K562 (cell line): ENCODE results near the gene SRRM5. TPM values are rescaled to one million over a fixed set of nuclear protein-coding genes. Genes with fewer than 3 reads are reported as not detected.

ENCODE experiments used
- ADNP ChIP-seq: fragments of 200-800 bp; sonication (Bioruptor generic); IDR thresholded peaks from 2 replicates; pipeline ENCODE4 v1.6.1; 2016; ENCODE audit warnings: missing genetic modification characterization, missing compliant biosample characterization
- CBX1 ChIP-seq: sonication (generic); IDR thresholded peaks from 2 replicates; pipeline ENCODE4 v1.6.1; 2016; ENCODE audit warnings: antibody characterized with exemption, low read depth, mild to moderate bottlenecking
- KDM1A ChIP-seq, 2 experiments: fragments of 450-650 bp; IDR thresholded peaks; 2 replicates each; pipeline ENCODE4 v1.6.1; 2016; ENCODE audit warnings: mild to moderate bottlenecking in 2 of 2
- KDM4B ChIP-seq, 2 experiments: fragments of 450-650 bp in 1 of 2; sonication (generic) in 1 of 2; IDR thresholded peaks; 2 replicates each; pipeline ENCODE4 v1.6.1; 2016 to 2017; ENCODE audit warnings: borderline replicate concordance in 2 of 2, antibody characterized with exemption in 1 of 2, low read depth in 1 of 2, mild to moderate bottlenecking in 1 of 2
- KLF1 ChIP-seq: fragments of 450-650 bp; IDR thresholded peaks from 2 replicates; pipeline ENCODE4 v1.6.1; 2016; ENCODE audit warnings: missing genetic modification characterization, missing compliant biosample characterization
- KLF13 ChIP-seq: fragments of 450-650 bp; IDR thresholded peaks from 2 replicates; pipeline ENCODE4 v1.6.1; 2016; ENCODE audit warnings: missing genetic modification characterization, low read depth, mild to moderate bottlenecking, missing compliant biosample characterization, moderate library complexity, borderline replicate concordance
- MED1 ChIP-seq: sonication (generic); formaldehyde crosslinking; IDR thresholded peaks from 2 replicates; pipeline ENCODE4 v1.8.1; 2023; ENCODE audit warnings: missing genetic modification reagents, borderline replicate concordance
- PHB ChIP-seq: fragments of 250-450 bp; sonication (Bioruptor Pico); IDR thresholded peaks from 2 replicates; pipeline ENCODE4 v1.5.0; 2021
- SMAD2 ChIP-seq: fragments of 150-350 bp; IDR thresholded peaks from 2 replicates; pipeline ENCODE4 v1.6.1; 2014; ENCODE audit warnings: low read depth, mild to moderate bottlenecking, low read length
- SRSF7 ChIP-seq: fragments of 200-400 bp; formaldehyde crosslinking; optimal IDR thresholded peaks from 2 replicates; pipeline ENCODE3; 2017; ENCODE audit warnings: mild to moderate bottlenecking, low read depth, low read length
- STAT5B ChIP-seq: fragments of 250-450 bp; sonication (Bioruptor Pico); IDR thresholded peaks from 2 replicates; pipeline ENCODE4 v1.8.0; 2021; ENCODE audit warnings: mild to moderate bottlenecking, inconsistent platforms
- STAT6 ChIP-seq: sonication (generic); formaldehyde crosslinking; IDR thresholded peaks from 2 replicates; pipeline ENCODE4 v1.8.1; 2023; ENCODE audit warnings: mild to moderate bottlenecking, missing genetic modification reagents
- ZBTB11 ChIP-seq, 3 experiments: fragments of 200-800 bp in 1 of 3; fragments of 250-450 bp in 1 of 3; fragments of 450-650 bp in 1 of 3; sonication (Bioruptor Pico) in 1 of 3; sonication (Bioruptor generic) in 1 of 3; formaldehyde crosslinking in 1 of 3; IDR thresholded peaks; 2 replicates each; pipeline versions ENCODE4 v1.6.1 to v1.8.0; 2016 to 2022; ENCODE audit warnings: mild to moderate bottlenecking in 2 of 3, missing genetic modification characterization in 2 of 3, missing compliant biosample characterization in 1 of 3, moderate library complexity in 1 of 3
- ZNF140 ChIP-seq: fragments of 250-450 bp; sonication (Bioruptor Pico); IDR thresholded peaks from 2 replicates; pipeline ENCODE4 v1.8.0; 2021; ENCODE audit warnings: moderate library complexity, mild to moderate bottlenecking, inconsistent platforms
- ZNF174 ChIP-seq: fragments of 250-450 bp; sonication (Bioruptor Pico); IDR thresholded peaks from 2 replicates; pipeline ENCODE4 v1.4.0; 2020; ENCODE audit warnings: mild to moderate bottlenecking
- ZNF184 ChIP-seq: sonication (generic); formaldehyde crosslinking; IDR thresholded peaks from 2 replicates; pipeline ENCODE4 v1.5.0; 2020; ENCODE audit warnings: missing genetic modification reagents
- ZNF3 ChIP-seq: fragments of 250-450 bp; sonication (Bioruptor Pico); IDR thresholded peaks from 2 replicates; pipeline ENCODE4 v1.5.0; 2021; ENCODE audit warnings: mild to moderate bottlenecking, moderate library complexity
- ZNF639 ChIP-seq, 2 experiments: fragments of 200-800 bp in 1 of 2; sonication (Bioruptor generic) in 1 of 2; sonication (generic) in 1 of 2; formaldehyde crosslinking in 1 of 2; IDR thresholded peaks in 1 of 2; conservative IDR thresholded peaks in 1 of 2; 2 replicates each; pipeline versions ENCODE4 v1.5.0 to v1.6.1; 2016 to 2020; ENCODE audit warnings: missing compliant biosample characterization in 1 of 2, missing genetic modification characterization in 1 of 2, missing genetic modification reagents in 1 of 2
- ZNF785 ChIP-seq: fragments of 250-450 bp; sonication (Bioruptor Pico); IDR thresholded peaks from 2 replicates; pipeline ENCODE4 v1.4.0; 2020; ENCODE audit warnings: mild to moderate bottlenecking
- polyA plus RNA-seq, 8 experiments: library from polyadenylated mRNA; depleted of rRNA in 4 of 8; stranded (reverse) in 5 of 8; unstranded in 3 of 8; fragments of >200 nt; fragmentation: Nextera tagmentation in 2 of 8; fragmentation: Illumina TruSeq in 1 of 8; extraction: Ambion mirVana in 2 of 8; extraction: Trizol in 1 of 8; gene quantifications; 2 replicates each; pipeline versions ENCODE4 v1.2.1 to v1.2.3, GENCODE V29; 2011 to 2014; ENCODE audit warnings: inconsistent platforms in 1 of 8, missing spikeins in 1 of 8
- total RNA-seq, 7 experiments: library from RNA; depleted of rRNA in 6 of 7; stranded (reverse); fragments of >200 nt in 6 of 7; fragmentation: Illumina TruSeq in 2 of 7; extraction: Trizol in 2 of 7; gene quantifications; 2 replicates each; pipeline versions ENCODE4 v1.2.1 to v1.2.3, GENCODE V29; 2011 to 2021; ENCODE audit warnings: low replicate concordance in 1 of 7

The SRRM5 gene
- total and polyA plus RNA-seq, 9 of the 15 experiments (the other 6 are each of a cell fraction or from before 2014, with no cell fraction given): 0.09 to 0.45 (median 0.18) TPM; not detected in 2

GRCh38 chr19:43619262-43620060 is 7.6 kb downstream of the SRRM5 start, which contains the start of gene ZNF428 (continued):
- TF ChIP-seq ZBTB11 (CRISPR knock-in tag; IDR thresholded peaks at IDR 0.05): peak in 1 of 3 experiments; percentile 64; a peak in 2 of 6 replicates
- TF ChIP-seq PHB (CRISPR knock-in tag): 0 out of 2 replicates have a peak, but pooled peaks have one; percentile 17
- peak; percentile 83; the same call in 1 of the 2 replicates for TF ChIP-seq STAT6 (CRISPR knock-in tag)
- TF ChIP-seq KLF13 (tag): peak; percentile 74
- no peak for TF ChIP-seq SRSF7
- TF ChIP-seq STAT5B (CRISPR knock-in tag): no peak
- TF ChIP-seq KDM4B (IDR thresholded peaks at IDR 0.05; ENCODE audit: borderline replicate concordance in 2 of 2, low read depth in 1 of 2): peak in 1 of 2 experiments; percentile 32; a peak in 1 of 4 replicates
- no peak for TF ChIP-seq ZNF184 (CRISPR knock-in tag)
- no peak for TF ChIP-seq ADNP (tag)
- no peak for TF ChIP-seq ZNF140 (CRISPR knock-in tag)
- TF ChIP-seq ZNF3: no peak
- TF ChIP-seq ZNF785 (CRISPR knock-in tag): no peak
- no peak for TF ChIP-seq CBX1
- no peak for TF ChIP-seq SMAD2
- peak in 1 of 2 experiments; percentile 100; a peak in 2 of 4 replicates for TF ChIP-seq ZNF639 (CRISPR knock-in tag; conservative IDR thresholded peaks at IDR 0.05 in 1 of 2, IDR thresholded peaks at IDR 0.05 in 1 of 2)
- no peak for TF ChIP-seq MED1 (CRISPR knock-in tag)
- TF ChIP-seq KDM1A (IDR thresholded peaks at IDR 0.05): no peak
- no peak for TF ChIP-seq ZNF174 (CRISPR knock-in tag)
- no peak; the same call in 1 of the 2 replicates for TF ChIP-seq KLF1 (tag)
